Fibroblast of mammary gland (primary cell): Measurements from ENCODE around the gene RING1.
"Not testable (repeated sequence)": the region's sequence is repeated elsewhere in the genome, so short reads cannot be mapped to it uniquely, and the experiment has no call there.

Experiments used
- DNase-seq: peaks from one replicate; pipeline ENCODE4 v3.0.0-alpha.2; 2010; ENCODE audit warnings: low read depth
- H3K4me3 ChIP-seq: 2 replicates; pipeline ENCODE4 v1.5.1; 2011; ENCODE audit warnings: low read depth, mild to moderate bottlenecking, low read length, moderate library complexity; ENCODE audit not compliant: control insufficient read depth
- TF ChIP-seq, protein P1 (sequence below): conservative IDR thresholded peaks from 2 replicates; pipeline ENCODE4 v1.5.1; 2011; ENCODE audit warnings: low read depth, low read length, inconsistent platforms; ENCODE audit not compliant: control insufficient read depth, insufficient read depth

The RING1 gene

DNA sequence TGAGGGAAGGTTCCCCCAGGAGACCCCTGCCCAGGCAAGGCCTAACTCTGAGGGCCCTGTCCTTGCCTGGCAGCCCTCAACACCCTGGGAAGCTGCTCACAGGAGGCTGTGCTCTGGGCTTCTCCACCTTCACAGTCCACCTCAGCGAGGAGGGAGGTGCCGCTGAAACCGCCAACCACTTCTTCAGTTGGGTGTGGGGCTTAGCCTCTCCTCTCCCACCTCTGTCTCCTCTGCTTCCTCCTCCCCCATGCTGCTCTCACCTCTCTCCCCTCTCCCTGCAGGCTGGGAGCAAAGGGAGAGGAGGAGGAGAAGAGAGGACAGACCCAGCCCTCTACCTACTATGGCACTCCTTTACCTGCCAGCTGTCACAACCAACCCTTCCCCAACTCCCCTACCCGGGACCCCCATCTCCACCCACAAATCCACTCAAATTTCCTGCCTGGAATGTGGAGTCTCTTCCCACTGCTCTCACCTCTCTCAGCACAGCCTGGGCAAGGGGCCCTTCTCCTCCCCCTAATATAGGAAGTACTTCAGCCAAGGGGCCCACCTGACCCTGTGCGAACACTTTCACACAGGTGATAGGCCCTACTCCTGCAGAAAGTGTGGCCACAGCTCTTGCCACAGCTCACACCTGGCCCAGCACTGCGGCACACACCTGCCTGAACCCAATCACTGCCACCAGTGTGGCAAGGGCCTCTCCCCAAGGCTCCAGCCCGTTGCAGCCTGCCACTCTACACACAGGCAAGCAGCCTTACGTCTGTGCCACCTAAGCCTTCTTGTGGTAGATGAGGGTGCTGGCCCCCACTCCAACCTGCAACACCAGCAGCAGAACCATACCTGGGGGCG is 7.2 kb downstream of the RING1 start:
- DNase-seq = no peak
- TF ChIP-seq, protein P1, sequence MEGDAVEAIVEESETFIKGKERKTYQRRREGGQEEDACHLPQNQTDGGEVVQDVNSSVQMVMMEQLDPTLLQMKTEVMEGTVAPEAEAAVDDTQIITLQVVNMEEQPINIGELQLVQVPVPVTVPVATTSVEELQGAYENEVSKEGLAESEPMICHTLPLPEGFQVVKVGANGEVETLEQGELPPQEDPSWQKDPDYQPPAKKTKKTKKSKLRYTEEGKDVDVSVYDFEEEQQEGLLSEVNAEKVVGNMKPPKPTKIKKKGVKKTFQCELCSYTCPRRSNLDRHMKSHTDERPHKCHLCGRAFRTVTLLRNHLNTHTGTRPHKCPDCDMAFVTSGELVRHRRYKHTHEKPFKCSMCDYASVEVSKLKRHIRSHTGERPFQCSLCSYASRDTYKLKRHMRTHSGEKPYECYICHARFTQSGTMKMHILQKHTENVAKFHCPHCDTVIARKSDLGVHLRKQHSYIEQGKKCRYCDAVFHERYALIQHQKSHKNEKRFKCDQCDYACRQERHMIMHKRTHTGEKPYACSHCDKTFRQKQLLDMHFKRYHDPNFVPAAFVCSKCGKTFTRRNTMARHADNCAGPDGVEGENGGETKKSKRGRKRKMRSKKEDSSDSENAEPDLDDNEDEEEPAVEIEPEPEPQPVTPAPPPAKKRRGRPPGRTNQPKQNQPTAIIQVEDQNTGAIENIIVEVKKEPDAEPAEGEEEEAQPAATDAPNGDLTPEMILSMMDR = no peak
- H3K4me3 ChIP-seq = no peak overlapping the region

DNA sequence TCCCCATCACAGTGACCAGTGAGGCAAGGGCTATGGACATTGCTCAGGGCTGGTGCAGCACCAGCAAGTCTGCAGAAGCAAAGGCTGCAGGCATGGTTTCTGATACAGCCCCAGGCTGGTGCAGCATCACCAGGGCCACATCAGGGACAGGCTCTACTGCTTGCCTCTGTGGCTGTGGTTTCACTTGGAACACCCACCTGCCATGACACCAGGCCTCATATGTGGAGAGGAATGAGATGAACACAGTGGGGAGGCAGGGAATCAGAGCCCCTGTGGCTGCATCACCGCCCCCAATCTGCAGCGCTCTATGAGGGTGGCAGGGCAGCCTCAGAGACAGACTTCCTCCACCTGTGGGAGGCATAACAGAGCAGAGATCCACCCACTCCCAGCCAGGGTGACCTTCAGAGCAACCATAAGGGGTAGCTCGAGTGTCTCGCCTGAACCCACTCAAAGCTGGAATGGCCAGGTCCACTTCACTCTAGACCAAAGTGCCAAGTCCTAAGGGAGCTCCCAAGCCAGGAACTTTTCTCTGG is 7.9 kb downstream of the RING1 start:
- no peak for DNase-seq
- TF ChIP-seq, protein P1 = no peak
- H3K4me3 ChIP-seq = no peak overlapping the region

DNA sequence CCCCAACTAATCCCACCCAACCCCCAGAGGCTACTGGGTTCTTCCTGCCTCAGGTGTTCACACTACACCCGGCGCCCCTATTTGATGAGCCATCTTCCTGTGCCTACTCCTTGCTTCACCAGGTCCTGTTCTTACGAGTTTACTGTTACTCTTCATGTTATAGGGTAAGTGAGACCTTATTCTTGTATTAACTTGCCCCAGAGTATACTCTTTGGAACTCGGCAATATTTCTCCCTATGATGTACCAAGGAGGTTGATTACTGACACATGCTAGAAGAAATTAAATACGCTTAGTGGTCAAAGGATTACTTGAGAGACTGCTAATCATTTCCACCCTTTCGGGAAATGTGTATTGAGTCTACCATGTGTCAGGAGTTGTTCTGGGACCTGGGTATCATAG is 8.9 kb downstream of the RING1 start:
- no peak for DNase-seq
- H3K4me3 ChIP-seq = no peak overlapping the region
- TF ChIP-seq, protein P1 = no peak

DNA sequence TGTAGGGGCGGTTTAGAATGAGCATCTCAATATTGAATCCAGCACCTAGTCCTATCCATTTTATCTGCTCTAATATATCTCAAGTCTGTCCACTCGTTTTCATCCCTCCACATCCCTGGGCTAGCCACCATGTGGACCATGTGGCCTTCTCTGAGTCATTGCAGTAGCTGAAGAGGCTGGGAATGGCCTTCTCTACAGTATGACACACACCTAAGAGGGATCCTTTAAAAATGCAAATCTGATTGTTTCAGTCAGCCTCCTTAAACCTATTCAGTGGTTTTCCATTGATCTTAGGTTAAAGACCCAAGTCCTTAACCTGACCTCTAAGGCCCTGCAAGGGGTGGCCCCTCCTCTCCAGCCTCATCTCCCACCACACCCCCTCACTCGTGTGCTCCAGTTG is 9.4 kb downstream of the RING1 start:
- H3K4me3 ChIP-seq = no peak overlapping the region
- no peak for DNase-seq
- TF ChIP-seq, protein P1 = no peak

DNA sequence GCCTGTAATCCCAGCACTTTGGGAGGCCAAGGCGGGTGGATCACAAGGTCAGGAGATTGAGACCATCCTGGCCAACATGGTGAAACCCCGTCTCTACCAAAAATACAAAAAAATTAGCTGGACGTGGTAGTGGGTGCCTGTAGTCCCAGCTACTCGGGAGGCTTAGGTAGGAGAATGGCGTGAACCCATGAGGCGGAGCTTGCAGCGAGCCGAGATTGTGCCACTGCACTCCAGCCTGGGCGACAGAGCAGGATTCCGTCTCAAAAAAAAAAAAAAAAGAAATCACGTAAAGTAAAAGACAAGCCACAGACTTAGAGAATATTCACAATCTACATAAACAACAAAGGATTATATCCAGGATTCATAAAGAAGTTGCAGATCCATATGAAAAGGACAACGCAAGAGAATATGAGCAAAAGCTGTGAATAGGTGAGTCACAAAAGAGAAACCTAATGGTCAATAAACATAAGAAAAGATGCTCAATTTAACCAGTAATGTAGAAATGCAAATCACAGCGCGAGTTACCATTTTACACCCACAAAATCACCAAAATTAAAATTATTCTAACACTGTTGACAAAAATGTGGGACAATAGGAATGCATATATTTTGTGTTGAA is 18.3 kb downstream of the RING1 start:
- DNase-seq, H3K4me3 ChIP-seq: not testable (repeated sequence)

DNA sequence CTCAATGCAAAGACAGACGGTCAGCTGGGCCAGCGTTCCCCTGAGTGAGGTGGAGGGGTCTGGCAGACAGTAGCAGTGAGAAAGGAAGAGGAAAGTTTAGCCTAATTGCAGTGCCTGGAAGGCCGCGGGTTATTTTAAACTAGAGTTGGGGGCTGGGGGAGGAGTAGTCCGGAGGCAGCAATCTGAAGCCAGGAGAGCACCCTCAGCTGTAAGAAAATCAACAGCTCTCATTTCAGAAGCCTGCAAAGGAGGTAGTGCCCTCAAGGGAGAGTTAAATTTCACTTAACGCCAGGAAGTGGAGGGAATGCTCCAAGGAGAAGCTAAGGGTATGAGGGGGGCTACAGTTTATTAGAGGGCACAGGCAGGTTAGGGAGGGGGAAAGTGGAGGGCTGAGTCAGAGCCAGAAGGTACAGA is 26.9 kb downstream of the RING1 start:
- H3K4me3 ChIP-seq = no peak overlapping the region
- TF ChIP-seq, protein P1 = no peak
- DNase-seq = no peak

DNA sequence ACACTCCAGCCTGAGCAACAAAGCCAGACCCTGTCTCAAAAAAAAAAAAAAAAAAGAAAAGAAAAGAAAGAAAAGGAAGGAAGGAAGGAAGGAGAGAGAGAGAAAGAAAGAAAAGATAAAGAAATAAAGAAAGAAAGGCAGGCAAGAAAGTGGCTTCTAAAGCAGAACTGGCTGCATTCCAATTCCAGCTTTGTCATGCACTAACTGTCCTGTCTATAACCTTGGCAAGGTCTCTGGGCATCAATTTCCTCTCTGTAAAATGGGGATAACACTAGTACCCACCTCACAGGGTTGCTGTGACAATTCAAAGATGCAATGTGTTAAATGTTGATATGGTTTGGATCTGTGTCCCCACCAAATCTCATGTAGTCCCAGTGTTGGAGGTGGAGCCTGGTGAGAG is 28.0 kb downstream of the RING1 start:
- TF ChIP-seq, protein P1 = no peak
- no peak overlapping the region for H3K4me3 ChIP-seq
- DNase-seq = no peak
